Measurements from ENCODE around the gene OXLD1. TPM values are rescaled to one million over a fixed set of nuclear protein-coding genes. Genes with fewer than 3 reads are reported as not detected.

OXLD1 gene
- total RNA-seq, 1 experiment from 2014 or later = 42.8 TPM

GRCh38 chr17:81684442-81684911 is 18.1 kb upstream of the OXLD1 start:
- ATAC-seq = no peak
- peak overlapping the region; percentile 71 to 78 for H3K4me3 ChIP-seq (ENCODE audit: low read depth in 2 of 2, low read length in 2 of 2)
- TF ChIP-seq CTCF (IDR thresholded peaks at IDR 0.05) (no peak), POLR2AphosphoS5 (IDR thresholded peaks at IDR 0.05; ENCODE audit: low read depth, low read length) (no peak), REST (IDR thresholded peaks at IDR 0.05; ENCODE audit: insufficient read depth in 1 of 2, low read depth in 2 of 2, low read length in 1 of 2) (no peak), TCF7L2 (IDR thresholded peaks at IDR 0.05; ENCODE audit: low read depth, low read length) (no peak), SIN3A (IDR thresholded peaks at IDR 0.05; ENCODE audit: borderline replicate concordance, insufficient read depth, low read depth, low read length) (no peak)
- BruUV-seq (replicated peaks) = TSS peak; percentile 82
- H3K4me1 ChIP-seq (ENCODE audit: control insufficient read depth, insufficient read depth, low read length) = peaks cover 23% of the 10 kb centered on the region
- ChIA-PET CTCF (interaction anchor here (1.1 kb wide), 1 partner anchor 9 kb away, joined by 3 read pairs; no protein-coding TSS in a partner anchor), POLR2A (no interaction called here)
- H3K36me3 ChIP-seq (ENCODE audit: control insufficient read depth, insufficient read depth, low read length) = peaks cover 22% of the 10 kb centered on the region; the same call in 1 of the 2 replicates
- DNase-seq (ENCODE audit: low read depth, low spot score) = no peak
- H3K27ac ChIP-seq (ENCODE audit: low read length) = peak overlapping the region; percentile 96
- intact Hi-C loops (cut with micrococcal nuclease; ENCODE audit: unreplicated experiment) (no loop called here), in situ Hi-C loops (cut with HindIII; ENCODE audit: low pct_unique_long_range_greater_than_20kb, low sequenced_read_pairs) (no loop called here)
- H3K9me3 ChIP-seq (ENCODE audit: control insufficient read depth, insufficient read depth, low read depth, low read length) = no peaks in the 10 kb centered on the region
- H3K27me3 ChIP-seq (ENCODE audit: control insufficient read depth, insufficient read depth, low read length) = no peaks in the 10 kb centered on the region

GRCh38 chr17:81683584-81684441 is 17.4 kb upstream of the OXLD1 start, which contains the start of the genes ARL16 and HGS:
TSS of gene ARL16 (minus strand) at chr17:81683797. CDS start at chr17:81683753, 44 bp downstream.
TSS of gene HGS (plus strand) at chr17:81684011. CDS start at chr17:81684067, 56 bp downstream.
- peaks cover 23% of the 10 kb centered on the region for H3K4me1 ChIP-seq (ENCODE audit: control insufficient read depth, insufficient read depth, low read length)
- TF ChIP-seq POLR2AphosphoS5 (IDR thresholded peaks at IDR 0.05; ENCODE audit: low read depth, low read length) = peak; percentile 59; the same call in 1 of the 2 replicates
- TF ChIP-seq TCF7L2 (IDR thresholded peaks at IDR 0.05; ENCODE audit: low read depth, low read length) = 0 out of 2 replicates have a peak, but pooled peaks have one; percentile 31
- no peak for TF ChIP-seq REST (IDR thresholded peaks at IDR 0.05; ENCODE audit: insufficient read depth in 1 of 2, low read depth in 2 of 2, low read length in 1 of 2)
- TF ChIP-seq SIN3A (IDR thresholded peaks at IDR 0.05; ENCODE audit: borderline replicate concordance, insufficient read depth, low read depth, low read length) = peak; percentile 88; the same call in 1 of the 2 replicates
- peak within 1 kb of the TSS; percentile 71 to 78 for H3K4me3 ChIP-seq (ENCODE audit: low read depth in 2 of 2, low read length in 2 of 2)
- peak within 1 kb of the TSS; percentile 96 for H3K27ac ChIP-seq (ENCODE audit: low read length)
- no TSS peak for BruUV-seq (replicated peaks)
- intact Hi-C loops (cut with micrococcal nuclease; ENCODE audit: unreplicated experiment) = no loop called here
- CTCF ChIA-PET = interaction anchor here (1.1 kb wide), 1 partner anchor 8 kb away, joined by 3 read pairs; no protein-coding TSS in a partner anchor
- no peaks in the 10 kb centered on the region for H3K9me3 ChIP-seq (ENCODE audit: control insufficient read depth, insufficient read depth, low read depth, low read length)
- H3K27me3 ChIP-seq (ENCODE audit: control insufficient read depth, insufficient read depth, low read length) = no peaks in the 10 kb centered on the region
- in situ Hi-C loops (cut with HindIII; ENCODE audit: low pct_unique_long_range_greater_than_20kb, low sequenced_read_pairs) = no loop called here
- ATAC-seq (peak; percentile 95), DNase-seq (ENCODE audit: low read depth, low spot score) (peak; percentile 92)
- peaks cover 22% of the 10 kb centered on the region; the same call in 1 of the 2 replicates for H3K36me3 ChIP-seq (ENCODE audit: control insufficient read depth, insufficient read depth, low read length)
- POLR2A ChIA-PET = interaction anchor here (0.6 to 1.1 kb wide), 4 partner anchors 12 to 120 kb away, joined by 3 to 6 read pairs (median 3); partner anchors contain the start of gene GCGR

All from Panc1 (cell line).